Activated T-cell treated with anti-CD3 and anti-CD28 coated beads, Interleukin-2, amount 50 U/mL, for 48 hours (primary cell): Measurements from ENCODE around the gene COBL.

ENCODE experiments used
- DNase-seq, 2 experiments: peaks; one replicate each; pipeline ENCODE4 v3.0.0-alpha.2; 2020

Gene COBL

DNA sequence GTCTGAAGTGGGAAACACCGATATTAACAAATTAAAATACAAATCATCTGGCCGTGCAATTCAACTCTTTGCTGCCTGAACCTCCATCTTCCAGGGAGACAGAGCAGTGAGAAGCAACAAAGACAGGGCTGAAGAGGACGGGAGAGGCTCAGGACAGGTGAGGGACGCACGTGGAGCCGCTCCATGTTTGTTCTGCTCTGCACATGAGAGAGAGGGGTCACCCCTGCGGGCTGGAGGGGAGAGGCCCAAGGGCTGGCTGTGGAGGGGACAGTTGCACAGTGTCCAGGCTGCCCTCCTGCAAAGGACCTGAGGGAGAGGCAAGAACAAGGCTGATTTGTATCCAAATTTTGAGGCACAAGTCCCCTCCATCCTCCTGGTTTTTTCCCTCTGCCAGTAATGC lies 41.7 kb downstream of the COBL start:
- no peak for DNase-seq

GRCh38 chr7:51274001-51274400 lies 42.6 kb downstream of the COBL start:
- DNase-seq = no peak

- no peak for DNase-seq
Observed at GRCh38 chr7:51273360-51273759, 43.2 kb downstream of the COBL start.

DNA sequence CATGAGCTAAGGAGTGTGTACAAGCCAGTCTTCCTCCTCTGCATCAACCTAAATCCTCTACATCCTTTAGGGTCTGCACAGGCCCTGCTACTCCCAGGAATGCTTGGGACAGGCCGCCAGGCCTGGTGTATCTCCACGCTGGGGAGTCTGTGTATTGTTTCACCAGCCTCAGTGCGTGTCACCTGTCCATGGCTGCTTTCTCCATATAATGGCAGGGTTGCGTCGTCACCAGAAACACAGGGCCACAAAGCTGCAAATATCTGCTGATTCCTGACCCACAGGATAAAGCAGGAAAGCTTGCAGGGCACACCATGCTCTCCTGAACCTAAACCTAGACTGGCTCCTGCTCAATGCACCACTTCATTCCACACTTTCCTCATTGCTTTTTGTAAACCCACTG lies 45.6 kb downstream of the COBL start:
- no peak for DNase-seq

DNA sequence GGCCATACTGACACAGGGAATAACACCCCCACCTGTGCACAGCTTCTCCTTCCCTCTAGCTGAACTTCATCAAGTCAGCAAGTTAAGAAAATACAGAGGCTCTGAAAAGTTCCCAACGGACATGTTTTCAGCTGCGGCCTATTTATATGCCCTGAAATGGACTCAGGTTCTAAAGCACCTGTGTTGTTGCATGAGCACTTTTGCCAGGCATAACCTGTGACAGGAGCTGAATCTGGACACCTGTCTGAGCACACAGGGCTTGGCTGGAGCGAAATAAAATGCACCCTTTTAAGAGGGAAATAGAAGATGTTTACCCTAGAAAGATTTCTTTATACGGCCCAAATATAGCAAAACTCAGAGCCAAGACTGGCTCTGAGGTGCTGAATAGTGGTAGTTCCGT lies 46.7 kb downstream of the COBL start:
- no peak for DNase-seq

- DNase-seq = no peak
Observed at GRCh38 chr7:51269321-51269720, 47.3 kb downstream of the COBL start.

DNA sequence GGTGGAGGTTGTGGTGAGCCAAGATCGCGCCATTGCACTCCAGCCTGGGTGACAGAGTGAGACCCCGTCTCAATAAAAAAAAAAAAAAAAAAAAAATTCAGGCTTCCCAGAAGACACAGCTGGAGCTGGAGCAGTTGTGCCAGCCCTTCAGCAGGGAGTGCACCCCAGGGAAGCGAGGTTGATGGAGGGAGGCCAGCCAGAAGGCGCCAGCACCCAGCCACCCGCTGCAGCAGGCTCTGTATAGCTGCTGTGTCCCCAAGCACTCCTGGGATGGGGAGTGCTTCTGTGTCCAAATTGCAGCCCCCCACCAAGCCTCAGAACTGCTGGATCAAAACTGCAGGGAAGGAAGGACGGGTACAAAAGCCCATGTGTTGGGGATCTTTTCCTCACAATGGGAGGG lies 47.8 kb downstream of the COBL start:
- no peak for DNase-seq

DNA sequence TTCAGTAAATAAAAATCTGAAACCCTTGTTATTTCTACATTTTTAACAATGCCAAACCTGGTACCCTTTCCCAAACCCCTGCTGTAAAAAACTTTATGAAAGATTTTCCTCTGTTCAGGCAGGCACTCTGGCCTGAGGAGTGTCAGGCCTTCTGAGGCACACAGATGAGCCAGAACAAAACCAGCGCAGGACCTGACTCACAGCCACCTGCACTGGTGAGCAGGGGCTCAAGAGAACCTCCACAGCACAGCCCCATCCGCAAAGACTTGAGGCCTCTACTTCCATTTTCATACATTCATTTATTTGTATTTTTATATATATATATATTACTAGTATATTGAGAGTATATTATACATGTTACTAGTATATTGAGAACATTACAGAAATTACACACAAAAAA lies 49.4 kb downstream of the COBL start:
- DNase-seq = no peak

DNA sequence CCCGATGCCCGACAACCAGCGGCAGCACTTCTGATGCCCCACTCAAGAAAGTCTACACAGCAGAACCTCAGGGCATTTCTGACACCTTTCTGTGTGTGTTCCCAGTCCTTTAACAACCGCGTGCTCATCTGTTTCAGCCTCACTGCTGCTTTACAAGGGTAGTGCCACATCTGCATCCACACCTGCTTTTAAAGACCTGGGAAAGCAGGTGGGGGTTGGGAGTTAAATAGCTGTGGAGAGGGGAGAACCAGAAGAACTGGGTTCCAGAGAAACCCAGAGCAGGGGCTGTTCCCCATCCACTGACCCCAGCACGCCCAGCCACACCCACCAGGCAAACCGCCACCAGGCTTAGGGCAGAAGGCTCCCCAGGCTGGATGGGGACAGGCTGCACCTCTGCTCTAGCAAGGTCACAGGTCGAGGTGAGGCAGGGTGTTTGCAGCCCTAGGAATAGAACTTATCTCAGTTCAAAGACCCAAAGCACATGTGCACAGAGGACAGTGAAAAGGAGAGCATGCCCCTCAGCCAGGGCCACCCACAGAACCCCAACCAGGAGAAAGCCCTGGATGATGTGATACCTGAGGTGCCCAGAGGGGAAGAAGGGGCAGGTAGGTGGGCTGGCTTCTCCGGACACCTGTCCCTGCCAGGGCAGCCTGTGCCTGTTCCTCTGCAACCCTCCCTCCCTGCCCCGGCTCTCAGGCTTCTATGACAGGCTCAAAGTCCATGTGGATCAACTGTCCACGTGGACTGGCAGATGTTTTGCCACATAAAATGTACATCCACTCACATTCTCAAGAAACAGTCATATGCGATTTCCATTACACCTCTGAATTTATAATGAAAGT lies 51.3 kb downstream of the COBL start:
- DNase-seq = no peak

GRCh38 chr7:51263631-51264484 lies 52.8 kb downstream of the COBL start:
- DNase-seq = no peak

GRCh38 chr7:51262796-51263531 lies 53.6 kb downstream of the COBL start:
- DNase-seq = no peak

DNA sequence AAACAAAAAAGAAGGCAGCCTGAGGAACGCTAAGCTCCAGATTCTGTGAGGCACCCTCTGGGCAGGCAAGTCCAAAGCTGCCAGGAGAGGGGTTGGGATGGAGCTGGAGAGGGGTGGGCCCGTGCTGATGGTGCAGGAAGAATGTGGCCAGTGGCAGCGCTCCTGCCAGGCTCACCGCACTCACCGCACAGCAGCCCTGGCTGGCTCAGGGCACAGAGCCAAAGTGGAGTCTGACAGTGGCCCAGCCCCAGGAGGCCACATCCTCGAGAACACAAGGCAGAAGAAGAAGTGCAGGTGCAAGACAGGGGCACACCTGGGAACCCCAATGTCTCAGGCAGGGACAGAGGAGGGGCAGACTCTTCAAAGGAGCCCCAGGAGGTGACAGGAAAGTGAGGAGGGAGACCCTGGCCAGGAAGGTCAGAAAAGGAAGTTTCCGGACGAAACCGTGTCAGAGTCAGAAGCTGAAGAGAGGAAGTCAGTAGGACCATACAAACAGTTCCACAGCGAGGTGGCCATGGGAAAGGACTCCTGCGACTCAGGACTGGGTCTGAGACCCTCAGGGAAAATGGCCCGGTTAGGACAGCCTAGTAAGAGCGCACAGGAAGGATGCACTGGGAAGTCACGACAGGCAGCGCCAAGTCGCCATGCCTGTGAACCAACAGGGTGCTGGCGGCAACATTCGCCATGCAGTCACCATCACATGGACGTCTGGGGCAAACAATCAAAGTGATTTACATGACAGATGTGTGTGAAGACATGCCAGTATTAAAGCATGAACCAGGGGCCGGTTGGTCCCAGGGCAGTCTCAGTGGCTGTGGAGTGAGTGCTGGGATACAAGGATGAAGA lies 54.4 kb downstream of the COBL start:
- no peak for DNase-seq

DNA sequence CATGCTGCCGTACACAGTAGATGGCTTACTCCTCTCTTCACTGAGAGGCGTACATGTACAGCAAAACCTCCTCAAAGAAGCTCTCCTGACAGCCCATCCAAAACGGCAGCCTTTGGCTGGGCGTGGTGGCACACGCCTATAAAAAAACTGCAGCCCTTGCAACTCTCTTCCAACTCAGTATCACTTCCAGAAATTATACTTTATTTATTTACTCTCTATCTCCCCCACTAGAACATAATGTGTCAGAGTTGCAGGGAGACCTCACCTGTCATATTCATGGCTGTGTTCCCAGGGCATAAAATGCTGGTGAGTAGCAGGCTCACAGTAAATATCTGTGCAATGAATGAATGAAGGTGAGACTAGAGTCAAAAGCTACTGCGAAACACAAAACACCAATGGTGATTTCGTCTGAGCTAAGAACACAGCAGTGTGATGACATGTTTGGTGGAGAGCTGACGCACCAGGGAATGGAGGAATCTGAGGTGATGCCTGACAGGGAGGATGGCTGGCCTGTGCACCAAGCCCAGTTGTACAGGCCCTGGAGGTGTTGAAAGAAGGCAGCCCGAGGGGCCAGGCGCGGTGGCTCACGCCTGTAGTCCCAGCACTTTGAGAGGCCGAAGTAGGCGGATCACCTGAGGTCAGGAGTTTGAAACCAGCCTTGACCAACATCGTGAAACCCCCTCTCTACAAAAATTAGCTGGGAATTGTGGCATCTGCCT lies 55.3 kb downstream of the COBL start:
- DNase-seq = no peak

DNA sequence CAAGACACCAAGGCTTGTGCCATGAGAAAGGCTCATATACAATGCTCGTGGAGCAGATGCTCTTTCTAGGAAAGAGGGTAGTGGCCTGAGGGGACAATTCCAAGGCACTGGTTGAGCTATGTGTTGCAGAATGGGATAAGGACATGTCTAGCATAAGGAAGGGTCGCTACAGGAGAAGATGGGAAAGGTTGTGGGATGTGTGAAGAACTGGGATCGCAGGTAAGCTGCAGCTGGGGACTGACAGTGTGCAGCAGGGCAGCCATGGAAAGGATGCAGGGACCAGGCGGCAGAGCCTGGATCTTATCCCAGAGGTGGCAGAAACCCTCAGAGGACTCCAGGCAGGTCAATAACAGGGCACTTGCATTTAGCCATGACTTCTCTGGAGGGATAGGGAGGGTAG lies 56.1 kb downstream of the COBL start:
- DNase-seq = no peak

GRCh38 chr7:51259766-51260165 lies 56.8 kb downstream of the COBL start:
- DNase-seq = no peak

DNA sequence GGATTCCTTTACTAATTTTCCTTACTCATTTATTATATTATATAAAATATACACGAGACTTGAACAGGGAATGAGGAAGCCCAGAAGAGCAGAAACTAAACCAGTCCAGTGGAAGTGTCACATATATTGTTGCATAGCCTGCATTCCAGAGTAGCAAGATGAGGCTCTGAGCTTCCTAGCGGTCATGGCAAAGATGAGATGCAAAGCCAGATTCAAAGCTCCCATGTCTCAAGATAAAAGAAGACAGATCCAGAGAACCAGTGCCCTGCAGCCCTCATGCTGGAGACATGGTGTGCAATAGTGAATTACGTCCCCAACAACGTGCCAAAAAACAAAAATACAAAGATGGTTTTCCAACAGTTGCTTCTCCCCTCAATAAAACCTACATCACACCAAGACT lies 59.7 kb downstream of the COBL start:
- no peak for DNase-seq

DNA sequence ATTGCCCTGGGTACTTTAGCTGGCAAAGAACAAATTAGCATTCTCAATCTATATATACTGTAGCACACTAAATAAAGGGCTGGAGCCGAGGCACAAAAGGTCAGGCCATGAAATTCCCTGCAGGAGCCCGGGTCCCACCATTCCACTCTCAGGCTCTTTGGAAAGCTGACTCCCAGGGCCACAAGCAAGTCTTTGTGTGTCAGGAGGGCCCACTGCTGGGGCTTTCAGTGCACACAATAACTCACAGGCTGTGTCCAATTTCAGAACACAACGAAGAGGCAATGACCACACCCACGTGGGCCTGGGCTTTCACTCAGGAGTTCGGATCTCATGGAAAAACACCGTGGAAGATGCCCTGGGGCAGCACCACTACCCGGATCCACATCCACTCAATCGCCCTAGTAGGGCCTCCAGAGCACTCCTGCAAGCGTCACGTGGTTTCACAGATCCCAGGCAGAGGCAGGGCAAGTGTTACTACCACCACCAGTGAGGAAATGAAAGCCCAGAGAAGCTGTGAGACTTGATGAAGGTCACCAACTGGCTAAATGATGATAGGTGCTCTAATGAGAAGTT lies 60.3 kb downstream of the COBL start:
- DNase-seq = no peak

DNA sequence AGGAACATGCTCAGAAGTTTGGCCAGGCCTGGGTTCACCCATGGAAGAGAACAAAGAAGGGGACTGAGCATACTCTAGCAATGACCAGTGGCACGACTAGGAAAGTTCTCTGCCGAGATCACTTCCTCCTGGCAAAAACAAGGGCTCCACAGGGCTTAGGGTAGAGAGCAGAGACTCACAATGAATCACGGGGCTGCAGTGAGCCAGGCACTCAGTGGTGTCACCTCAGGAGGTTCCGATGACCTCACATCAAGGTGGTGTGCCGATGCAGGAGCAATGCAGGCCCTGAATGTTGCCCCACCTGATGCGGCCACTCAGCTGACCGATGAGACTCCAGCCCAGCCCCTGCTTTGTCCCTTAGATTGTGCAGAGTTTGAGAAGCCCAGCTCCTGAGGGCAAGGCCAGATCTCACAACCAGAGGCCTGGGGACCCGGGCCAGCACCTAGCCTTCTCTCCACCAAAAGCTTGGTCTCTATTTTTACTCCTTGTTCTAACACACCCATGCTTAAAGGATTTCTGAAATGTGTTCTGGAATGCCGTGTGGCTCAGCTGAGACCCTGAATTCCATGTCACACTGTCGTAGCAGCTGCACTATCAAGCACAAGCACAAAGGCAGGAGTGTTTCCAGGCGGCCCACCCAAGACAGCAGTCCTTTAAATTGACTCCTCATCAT lies 60.9 kb downstream of the COBL start:
- DNase-seq = no peak

- no peak for DNase-seq
Observed at GRCh38 chr7:51255036-51255435, 61.6 kb downstream of the COBL start.

DNA sequence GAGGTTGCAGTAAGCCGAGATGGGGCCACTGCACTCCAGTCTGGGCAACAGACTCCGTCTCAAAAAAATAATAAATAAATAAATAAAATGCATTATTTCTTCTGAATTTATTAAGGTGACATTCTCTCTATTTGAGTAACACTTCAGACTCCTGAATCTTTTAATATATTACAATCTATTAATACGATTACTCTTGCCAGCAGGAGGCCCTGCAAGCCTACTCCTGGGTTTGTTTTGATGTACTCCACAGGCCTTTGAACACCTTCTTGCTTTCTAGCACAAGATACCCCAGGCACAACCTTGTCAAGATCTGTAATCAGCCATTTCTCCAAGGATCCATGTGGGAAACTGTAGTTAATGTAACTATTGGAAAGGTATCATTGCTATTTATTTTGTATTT lies 63.5 kb downstream of the COBL start:
- DNase-seq = no peak

GRCh38 chr7:51251290-51251689 lies 65.3 kb downstream of the COBL start:
- DNase-seq = no peak
